ENCODE data around the gene NDUFA3.
A peak's percentile ranks its signal among the peaks of the same experiment; 100 is the strongest.

Gene NDUFA3

DNA sequence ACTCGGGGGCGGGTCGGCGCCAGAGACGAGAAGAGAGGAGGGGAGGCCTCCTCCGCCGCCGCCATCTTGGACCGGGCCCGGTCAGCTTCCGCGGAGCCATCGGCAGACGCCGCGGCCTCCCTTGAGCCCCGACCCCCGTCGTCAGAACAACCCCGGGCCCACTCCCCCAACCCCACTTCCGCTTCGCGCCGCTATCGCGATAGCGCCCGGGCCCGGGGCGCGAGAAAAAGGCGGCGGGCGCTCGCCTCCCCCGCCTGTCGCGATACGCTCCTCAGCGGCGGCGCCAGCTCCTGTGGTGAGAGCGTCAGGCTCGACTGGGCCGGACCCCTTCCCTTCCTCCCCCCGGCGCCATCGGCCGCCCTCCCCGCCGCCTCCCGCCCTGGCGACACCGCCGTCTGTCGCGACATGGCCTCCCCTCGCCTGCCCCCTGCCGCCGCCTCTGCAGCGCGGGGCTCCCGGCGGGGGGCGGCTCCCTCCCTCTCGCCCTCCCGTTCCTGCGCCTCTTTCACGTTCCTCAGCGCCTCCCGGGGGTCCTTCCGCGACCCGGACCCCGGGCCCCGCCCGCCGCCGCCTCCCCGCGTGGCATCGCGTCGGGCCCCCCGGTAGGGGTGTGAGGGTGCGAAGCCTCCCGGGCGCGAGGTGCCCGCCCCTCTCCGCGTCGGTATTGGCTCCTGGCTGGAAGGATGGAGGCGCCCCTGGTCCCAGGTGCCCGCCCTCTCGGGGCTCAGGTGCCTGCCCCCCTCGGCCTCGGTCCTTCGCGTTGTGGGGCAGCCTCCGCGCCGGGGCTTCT is 35.2 kb downstream of the NDUFA3 start, which contains the start of gene CNOT3:
Gene CNOT3, plus strand, starts transcription at position 64 of the 790 bp plus-strand sequence. CDS start 5,217 bp downstream, outside the sequence.
- H3K9me3 ChIP-seq (ENCODE audit: control insufficient read depth, insufficient read depth, low read length) = no peaks in the 10 kb centered on the region
- no peak within 1 kb of the TSS for H3K27ac ChIP-seq (ENCODE audit: low read length)
- H3K27me3 ChIP-seq (ENCODE audit: control insufficient read depth, insufficient read depth, low read length) = no peaks in the 10 kb centered on the region
- peaks cover 4% of the 10 kb centered on the region; the same call in 1 of the 2 replicates for H3K4me1 ChIP-seq (ENCODE audit: control insufficient read depth, insufficient read depth, low read length)
- no peak for DNase-seq (ENCODE audit: low read depth, low spot score)
- peaks cover 5% of the 10 kb centered on the region for H3K36me3 ChIP-seq (ENCODE audit: control insufficient read depth, insufficient read depth, low read length)
- WGBS (ENCODE audit: insufficient coverage, insufficient read length) = no CpG with 5 or more reads among the region's 103 CpGs
- H3K4me3 ChIP-seq (ENCODE audit: low read length) = peak within 1 kb of the TSS; percentile 87

DNA sequence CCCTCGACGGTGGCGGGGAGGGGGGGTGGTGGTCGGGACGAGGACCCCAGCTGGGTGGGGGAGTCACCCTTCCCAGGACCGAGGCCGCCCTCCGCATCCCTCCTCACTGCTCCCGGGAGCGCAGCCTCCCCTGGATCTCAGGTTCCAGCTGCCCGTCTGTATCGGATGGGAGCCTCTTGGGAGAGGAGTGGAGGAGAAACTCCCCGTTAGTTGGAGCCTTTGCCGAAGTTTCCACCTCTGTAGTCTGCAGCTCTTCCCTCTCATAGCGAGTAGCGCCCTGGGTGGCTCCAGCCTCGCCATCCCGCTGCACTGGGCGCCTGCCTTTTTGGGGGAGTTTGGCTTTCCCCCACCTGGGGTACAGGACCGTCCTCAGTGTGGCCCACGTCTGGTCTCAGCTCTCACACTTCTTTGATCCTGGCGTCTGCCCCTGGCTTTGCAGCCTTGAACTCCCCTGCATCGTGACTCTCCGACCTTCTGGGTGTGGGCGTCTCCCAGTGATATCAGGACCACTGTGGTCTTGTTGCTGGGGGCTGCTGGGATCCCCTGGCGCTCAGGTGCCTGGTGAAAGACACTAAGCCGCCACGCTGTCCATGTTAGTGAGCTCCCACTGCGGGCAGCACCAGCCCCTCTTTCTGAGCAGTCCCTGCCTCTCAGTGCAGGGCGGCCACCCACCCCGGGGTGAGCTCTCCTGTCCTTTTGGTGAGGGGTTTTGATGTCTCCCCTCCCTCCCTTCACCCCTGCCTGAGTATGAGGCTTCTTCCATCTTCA is 36.0 kb downstream of the NDUFA3 start:
- H3K9me3 ChIP-seq (ENCODE audit: control insufficient read depth, insufficient read depth, low read length) = no peaks in the 10 kb centered on the region
- no peak overlapping the region for H3K27ac ChIP-seq (ENCODE audit: low read length)
- DNase-seq (ENCODE audit: low read depth, low spot score) = no peak
- H3K36me3 ChIP-seq (ENCODE audit: control insufficient read depth, insufficient read depth, low read length) = peaks cover 13% of the 10 kb centered on the region
- WGBS (ENCODE audit: insufficient coverage, insufficient read length) = no CpG with 5 or more reads among the region's 31 CpGs
- peak overlapping the region; percentile 87; the same call in 1 of the 2 replicates for H3K4me3 ChIP-seq (ENCODE audit: low read length)
- no peaks in the 10 kb centered on the region for H3K27me3 ChIP-seq (ENCODE audit: control insufficient read depth, insufficient read depth, low read length)
- H3K4me1 ChIP-seq (ENCODE audit: control insufficient read depth, insufficient read depth, low read length) = peaks cover 4% of the 10 kb centered on the region; the same call in 1 of the 2 replicates

DNA sequence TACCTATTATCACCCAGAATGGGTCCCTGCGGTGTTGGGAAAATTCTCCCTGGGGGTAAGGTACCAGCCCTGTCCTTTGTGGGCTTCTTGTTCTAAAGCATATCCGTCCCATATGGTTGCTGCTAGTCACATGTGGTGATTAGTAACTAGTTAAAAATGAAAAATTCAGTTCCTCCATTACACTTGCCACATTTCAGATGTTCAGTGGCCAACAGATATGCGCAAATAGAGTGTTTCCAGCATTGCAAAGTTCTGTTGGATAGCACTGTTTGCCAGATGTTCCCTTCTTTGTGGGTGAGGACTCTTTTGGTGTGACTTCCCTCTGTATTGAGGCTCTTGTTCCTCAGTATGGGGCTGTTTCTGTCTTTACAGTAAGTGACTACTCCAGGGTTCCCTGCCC is 38.7 kb downstream of the NDUFA3 start:
- H3K27ac ChIP-seq (ENCODE audit: low read length) = no peak overlapping the region
- peaks cover 4% of the 10 kb centered on the region; the same call in 1 of the 2 replicates for H3K4me1 ChIP-seq (ENCODE audit: control insufficient read depth, insufficient read depth, low read length)
- DNase-seq (ENCODE audit: low read depth, low spot score) = no peak
- no peaks in the 10 kb centered on the region for H3K9me3 ChIP-seq (ENCODE audit: control insufficient read depth, insufficient read depth, low read length)
- H3K27me3 ChIP-seq (ENCODE audit: control insufficient read depth, insufficient read depth, low read length) = no peaks in the 10 kb centered on the region
- no CpG with 5 or more reads among the region's 3 CpGs for WGBS (ENCODE audit: insufficient coverage, insufficient read length)
- H3K36me3 ChIP-seq (ENCODE audit: control insufficient read depth, insufficient read depth, low read length) = peaks cover 38% of the 10 kb centered on the region
- no peak overlapping the region for H3K4me3 ChIP-seq (ENCODE audit: low read length)

DNA sequence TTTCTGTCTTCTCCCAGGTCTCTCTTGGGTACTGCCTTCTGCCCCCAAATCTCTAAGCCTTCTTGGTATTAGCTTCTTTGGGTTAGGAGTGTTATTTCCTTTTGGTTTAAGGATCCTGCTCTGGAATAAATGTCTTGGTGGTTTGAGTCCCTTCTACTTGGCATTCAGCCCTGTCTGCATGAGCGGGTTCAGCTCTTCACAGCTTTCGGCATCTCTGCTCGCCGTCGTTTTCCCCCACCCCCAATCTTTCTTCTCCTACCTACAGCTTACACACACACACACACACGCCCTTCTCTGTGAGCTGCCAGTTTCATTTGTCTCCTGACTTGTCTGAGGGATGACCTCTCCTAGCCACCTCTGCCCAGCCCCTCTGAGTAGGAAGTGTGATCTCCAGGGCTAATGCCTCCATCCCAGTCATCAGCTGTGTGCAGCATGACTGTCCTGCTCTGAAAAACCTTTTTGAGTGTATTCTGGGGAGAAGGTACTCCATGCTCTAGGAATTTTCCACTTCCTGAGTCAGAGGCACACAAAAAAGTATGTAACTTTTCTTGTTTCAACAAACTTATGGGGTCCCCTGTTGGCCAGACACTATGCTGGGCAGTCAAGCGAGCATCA is 39.6 kb downstream of the NDUFA3 start:
- Histone ChIP-seq H3K4me1 (ENCODE audit: control insufficient read depth, insufficient read depth, low read length) (peaks cover 4% of the 10 kb centered on the region; the same call in 1 of the 2 replicates), H3K27ac (ENCODE audit: low read length) (no peak overlapping the region), H3K27me3 (ENCODE audit: control insufficient read depth, insufficient read depth, low read length) (no peaks in the 10 kb centered on the region), H3K9me3 (ENCODE audit: control insufficient read depth, insufficient read depth, low read length) (no peaks in the 10 kb centered on the region), H3K36me3 (ENCODE audit: control insufficient read depth, insufficient read depth, low read length) (peaks cover 47% of the 10 kb centered on the region), H3K4me3 (ENCODE audit: low read length) (no peak overlapping the region)
- no CpG with 5 or more reads among the region's 7 CpGs for WGBS (ENCODE audit: insufficient coverage, insufficient read length)
- DNase-seq (ENCODE audit: low read depth, low spot score) = no peak

DNA sequence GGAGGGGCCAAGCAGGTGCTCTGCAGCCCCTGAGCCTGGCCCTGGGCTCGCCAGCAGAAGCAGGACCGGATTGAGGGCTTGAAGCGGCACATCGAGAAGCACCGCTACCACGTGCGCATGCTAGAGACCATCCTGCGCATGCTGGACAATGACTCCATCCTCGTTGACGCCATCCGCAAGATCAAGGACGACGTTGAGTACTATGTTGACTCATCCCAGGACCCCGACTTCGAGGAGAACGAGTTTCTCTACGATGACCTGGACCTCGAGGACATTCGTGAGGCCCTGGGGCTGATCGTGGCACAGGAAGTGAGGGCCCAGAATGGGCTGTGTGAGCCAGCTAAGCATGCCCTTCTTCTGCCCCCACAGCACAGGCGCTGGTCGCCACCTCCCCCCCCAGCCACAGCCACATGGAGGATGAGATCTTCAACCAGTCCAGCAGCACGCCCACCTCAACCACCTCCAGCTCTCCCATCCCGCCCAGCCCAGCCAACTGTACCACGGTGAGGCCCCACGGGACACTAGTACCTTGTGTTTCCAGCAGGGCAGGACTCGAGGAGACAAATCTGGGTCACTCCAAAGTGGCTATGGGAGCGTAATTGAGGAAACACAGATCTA is 43.0 kb downstream of the NDUFA3 start:
- WGBS (ENCODE audit: insufficient coverage, insufficient read length) = no CpG with 5 or more reads among the region's 28 CpGs
- no peaks in the 10 kb centered on the region for H3K4me1 ChIP-seq (ENCODE audit: control insufficient read depth, insufficient read depth, low read length)
- peaks cover 68% of the 10 kb centered on the region for H3K36me3 ChIP-seq (ENCODE audit: control insufficient read depth, insufficient read depth, low read length)
- H3K27ac ChIP-seq (ENCODE audit: low read length) = no peak overlapping the region
- H3K9me3 ChIP-seq (ENCODE audit: control insufficient read depth, insufficient read depth, low read length) = no peaks in the 10 kb centered on the region
- no peak for DNase-seq (ENCODE audit: low read depth, low spot score)
- no peaks in the 10 kb centered on the region for H3K27me3 ChIP-seq (ENCODE audit: control insufficient read depth, insufficient read depth, low read length)
- H3K4me3 ChIP-seq (ENCODE audit: low read length) = no peak overlapping the region

DNA sequence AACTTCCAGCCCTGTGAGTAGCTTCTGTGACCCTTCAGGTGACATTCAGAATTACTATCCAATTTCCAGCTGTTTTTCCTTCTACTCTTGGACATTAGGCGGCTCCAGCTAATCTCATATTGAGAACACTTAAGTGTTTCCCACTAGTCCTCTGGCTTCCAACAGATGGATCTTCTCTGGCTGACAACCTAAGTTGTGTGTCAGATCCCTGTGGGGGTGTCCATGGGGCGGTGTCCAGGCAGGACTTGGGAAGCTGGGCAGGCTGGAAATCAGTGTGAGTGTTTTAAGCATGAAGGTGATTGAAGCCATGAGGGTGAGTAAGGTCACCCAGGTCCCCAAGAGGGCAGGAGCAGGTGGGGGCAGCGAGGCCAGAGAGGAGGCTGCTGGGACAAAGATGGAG is 45.0 kb downstream of the NDUFA3 start:
- WGBS (ENCODE audit: insufficient coverage, insufficient read length) = no CpG with 5 or more reads among the region's 3 CpGs
- H3K4me1 ChIP-seq (ENCODE audit: control insufficient read depth, insufficient read depth, low read length) = no peaks in the 10 kb centered on the region

DNA sequence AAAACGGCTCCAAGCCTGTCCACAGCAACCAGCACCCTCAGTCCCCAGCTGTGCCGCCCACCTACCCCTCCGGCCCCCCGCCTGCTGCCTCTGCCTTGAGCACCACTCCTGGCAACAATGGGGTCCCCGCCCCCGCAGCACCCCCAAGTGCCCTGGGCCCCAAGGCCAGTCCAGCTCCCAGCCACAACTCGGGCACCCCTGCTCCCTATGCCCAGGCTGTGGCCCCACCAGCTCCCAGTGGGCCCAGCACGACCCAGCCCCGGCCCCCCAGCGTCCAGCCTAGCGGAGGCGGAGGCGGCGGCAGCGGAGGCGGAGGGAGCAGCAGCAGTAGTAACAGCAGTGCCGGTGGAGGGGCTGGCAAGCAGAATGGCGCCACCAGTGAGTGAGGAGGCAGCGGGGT is 45.5 kb downstream of the NDUFA3 start:
- no CpG with 5 or more reads among the region's 19 CpGs for WGBS (ENCODE audit: insufficient coverage, insufficient read length)
- H3K36me3 ChIP-seq (ENCODE audit: control insufficient read depth, insufficient read depth, low read length) = peaks cover 82% of the 10 kb centered on the region

More for the DNA sequence above, 45.0 kb downstream of the NDUFA3 start:
- Histone ChIP-seq H3K9me3 (ENCODE audit: control insufficient read depth, insufficient read depth, low read length) (no peaks in the 10 kb centered on the region), H3K36me3 (ENCODE audit: control insufficient read depth, insufficient read depth, low read length) (peaks cover 83% of the 10 kb centered on the region), H3K27ac (ENCODE audit: low read length) (no peak overlapping the region), H3K4me3 (ENCODE audit: low read length) (no peak overlapping the region), H3K27me3 (ENCODE audit: control insufficient read depth, insufficient read depth, low read length) (no peaks in the 10 kb centered on the region)
- DNase-seq (ENCODE audit: low read depth, low spot score) = no peak

DNA sequence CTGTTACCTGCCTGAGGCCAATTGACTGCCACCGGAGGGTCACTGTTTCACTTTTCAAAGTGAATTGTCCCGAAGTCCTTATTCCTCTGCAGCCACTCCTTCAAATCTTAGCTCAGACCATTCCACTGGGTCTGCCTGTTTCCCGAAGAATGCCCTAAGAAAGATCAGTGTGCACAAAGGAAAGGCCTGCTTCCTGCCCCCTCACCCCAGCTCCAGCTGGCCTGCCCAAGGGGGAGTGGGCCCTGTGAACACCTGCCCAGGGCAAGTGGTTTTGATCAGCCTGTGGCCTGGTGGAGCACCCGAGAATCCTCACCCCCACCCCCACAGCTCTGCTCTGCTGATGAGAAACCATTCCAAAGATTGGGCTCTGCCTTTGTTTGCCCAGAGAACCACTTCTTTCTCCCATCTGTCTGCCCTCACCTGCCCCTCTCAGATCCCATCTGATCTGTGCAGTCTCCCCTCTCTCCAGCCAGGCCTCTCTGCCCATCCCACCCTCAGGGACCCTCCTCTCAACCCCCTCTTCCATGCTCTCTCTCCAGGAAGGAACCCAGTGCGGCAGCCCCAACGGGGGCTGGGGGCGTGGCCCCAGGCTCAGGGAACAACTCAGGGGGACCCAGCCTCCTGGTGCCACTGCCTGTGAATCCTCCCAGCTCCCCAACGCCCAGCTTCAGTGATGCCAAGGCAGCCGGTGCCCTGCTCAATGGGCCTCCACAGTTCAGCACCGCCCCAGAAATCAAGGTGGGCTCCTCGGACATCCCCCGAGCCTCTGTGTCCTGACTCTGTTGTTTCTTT is 46.6 kb downstream of the NDUFA3 start:
- no CpG with 5 or more reads among the region's 12 CpGs for WGBS (ENCODE audit: insufficient coverage, insufficient read length)
- H3K9me3 ChIP-seq (ENCODE audit: control insufficient read depth, insufficient read depth, low read length) = no peaks in the 10 kb centered on the region
- no peak for DNase-seq (ENCODE audit: low read depth, low spot score)
- H3K27ac ChIP-seq (ENCODE audit: low read length) = no peak overlapping the region
- peaks cover 81% of the 10 kb centered on the region for H3K36me3 ChIP-seq (ENCODE audit: control insufficient read depth, insufficient read depth, low read length)
- H3K27me3 ChIP-seq (ENCODE audit: control insufficient read depth, insufficient read depth, low read length) = no peaks in the 10 kb centered on the region
- H3K4me3 ChIP-seq (ENCODE audit: low read length) = no peak overlapping the region
- H3K4me1 ChIP-seq (ENCODE audit: control insufficient read depth, insufficient read depth, low read length) = no peaks in the 10 kb centered on the region

More for the DNA sequence above, 45.5 kb downstream of the NDUFA3 start:
- no peak overlapping the region for H3K27ac ChIP-seq (ENCODE audit: low read length)
- no peaks in the 10 kb centered on the region for H3K4me1 ChIP-seq (ENCODE audit: control insufficient read depth, insufficient read depth, low read length)
- no peak overlapping the region for H3K4me3 ChIP-seq (ENCODE audit: low read length)
- DNase-seq (ENCODE audit: low read depth, low spot score) = no peak
- H3K9me3 ChIP-seq (ENCODE audit: control insufficient read depth, insufficient read depth, low read length) = no peaks in the 10 kb centered on the region
- no peaks in the 10 kb centered on the region for H3K27me3 ChIP-seq (ENCODE audit: control insufficient read depth, insufficient read depth, low read length)

DNA sequence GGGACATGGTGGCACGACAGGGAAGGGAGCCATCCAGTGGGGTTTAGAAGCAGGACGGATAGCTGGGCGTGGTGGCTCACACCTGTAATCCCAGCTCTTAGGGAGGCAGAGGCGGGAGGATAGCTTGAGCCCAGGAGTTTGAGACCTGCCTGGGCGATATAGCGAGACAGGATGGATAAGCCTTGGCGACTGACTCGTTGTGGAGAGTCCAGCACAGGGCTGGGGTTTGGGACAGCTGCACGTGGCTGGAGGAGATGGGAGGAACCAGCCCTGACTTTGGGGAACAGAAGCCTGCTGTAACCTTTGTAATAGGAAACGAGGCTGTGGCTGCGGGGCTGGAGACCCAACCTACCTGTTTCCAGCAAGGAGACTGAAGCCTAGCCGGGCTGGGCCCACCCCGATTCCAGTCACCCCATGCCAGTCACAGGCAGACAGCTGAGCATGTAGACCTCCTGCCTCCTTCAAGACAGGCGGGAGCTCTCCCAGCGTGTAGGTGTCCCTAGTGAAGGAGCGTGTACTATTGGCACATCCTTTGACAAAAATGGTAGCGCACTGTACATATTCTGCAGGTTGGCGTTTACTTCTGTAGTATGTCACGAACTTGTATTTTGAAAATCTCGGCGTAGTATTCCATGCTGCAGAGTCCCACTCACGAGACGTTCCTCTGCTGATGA is 48.8 kb downstream of the NDUFA3 start:
- Histone ChIP-seq H3K36me3 (ENCODE audit: control insufficient read depth, insufficient read depth, low read length) (peaks cover 77% of the 10 kb centered on the region), H3K27ac (ENCODE audit: low read length) (no peak overlapping the region), H3K9me3 (ENCODE audit: control insufficient read depth, insufficient read depth, low read length) (no peaks in the 10 kb centered on the region)

More for the DNA sequence above, 48.8 kb downstream of the NDUFA3 start:
- Histone ChIP-seq H3K4me1 (ENCODE audit: control insufficient read depth, insufficient read depth, low read length) (no peaks in the 10 kb centered on the region), H3K27me3 (ENCODE audit: control insufficient read depth, insufficient read depth, low read length) (no peaks in the 10 kb centered on the region), H3K4me3 (ENCODE audit: low read length) (no peak overlapping the region)
- WGBS (ENCODE audit: insufficient coverage, insufficient read length) = no CpG with 5 or more reads among the region's 23 CpGs
- no peak for DNase-seq (ENCODE audit: low read depth, low spot score)
